Glutamatergic neuron (in vitro differentiated cells): Measurements from ENCODE around the gene AK8. TPM values are rescaled to one million over a fixed set of nuclear protein-coding genes. Genes with fewer than 3 reads are reported as not detected.

ENCODE experiments used
- DNase-seq: peaks from one replicate; pipeline ENCODE4 v3.0.0; 2022
- H3K27ac Mint-ChIP-seq: one replicate; pipeline ENCODE4 v1.8.0; 2020; ENCODE audit warnings: mild to moderate bottlenecking, mixed read lengths, inconsistent platforms; ENCODE audit not compliant: unreplicated experiment
- H3K27me3 Mint-ChIP-seq: one replicate; pipeline ENCODE4 v1.8.0; 2020; ENCODE audit warnings: mild to moderate bottlenecking, moderate library complexity, mixed read lengths, inconsistent platforms; ENCODE audit not compliant: unreplicated experiment
- H3K36me3 Mint-ChIP-seq: one replicate; pipeline ENCODE4 v1.8.0; 2020; ENCODE audit warnings: mild to moderate bottlenecking, mixed read lengths, inconsistent platforms; ENCODE audit not compliant: unreplicated experiment
- H3K4me1 Mint-ChIP-seq: one replicate; pipeline ENCODE4 v1.8.0; 2020; ENCODE audit warnings: mild to moderate bottlenecking, low read depth, mixed read lengths, inconsistent platforms; ENCODE audit not compliant: unreplicated experiment
- H3K4me3 Mint-ChIP-seq: one replicate; pipeline ENCODE4 v1.8.0; 2020; ENCODE audit warnings: mild to moderate bottlenecking, mixed read lengths, inconsistent platforms; ENCODE audit not compliant: unreplicated experiment
- H3K9me3 Mint-ChIP-seq: one replicate; pipeline ENCODE4 v1.8.0; 2020; ENCODE audit warnings: mild to moderate bottlenecking, moderate library complexity, mixed read lengths, inconsistent platforms; ENCODE audit not compliant: unreplicated experiment
- CTCF ChIP-seq: fragments of 200-600 bp; sonication (generic); IDR thresholded peaks from one replicate; pipeline ENCODE4 v1.5.0; 2021; ENCODE audit not compliant: partially characterized antibody, unreplicated experiment
- total RNA-seq: library from RNA; stranded (reverse); fragmentation: NEBNext Ultra II Directional; extraction: Animal tissue kit (Norgen Biotek cat#: 25700); gene quantifications from one replicate; pipeline ENCODE4 v1.2.1, GENCODE V29; 2021; ENCODE audit not compliant: unreplicated experiment

Gene AK8
- total RNA-seq, 1 donor from 2014 or later: 0.44 TPM

GRCh38 chr9:132888151-132888550 is 10.1 kb upstream of the AK8 start:
- H3K27ac Mint-ChIP-seq: no peak overlapping the region
- peaks cover 2% of the 10 kb centered on the region for H3K9me3 Mint-ChIP-seq
- no peak overlapping the region for H3K4me3 Mint-ChIP-seq
- peaks cover 3% of the 10 kb centered on the region for H3K27me3 Mint-ChIP-seq
- H3K4me1 Mint-ChIP-seq: no peaks in the 10 kb centered on the region
- no peak for TF ChIP-seq CTCF
- no peak for DNase-seq
- H3K36me3 Mint-ChIP-seq: peaks cover 9% of the 10 kb centered on the region

GRCh38 chr9:132887181-132888120 is 9.4 kb upstream of the AK8 start:
- Mint-ChIP-seq H3K4me1 (no peaks in the 10 kb centered on the region), H3K36me3 (peaks cover 4% of the 10 kb centered on the region), H3K27ac (no peak overlapping the region), H3K9me3 (peaks cover 2% of the 10 kb centered on the region), H3K4me3 (no peak overlapping the region), H3K27me3 (peaks cover 3% of the 10 kb centered on the region)
- DNase-seq: no peak
- no peak for TF ChIP-seq CTCF

- Mint-ChIP-seq H3K27ac (no peak overlapping the region), H3K4me1 (no peaks in the 10 kb centered on the region), H3K27me3 (peaks cover 3% of the 10 kb centered on the region), H3K36me3 (no peaks in the 10 kb centered on the region), H3K4me3 (no peak overlapping the region), H3K9me3 (peaks cover 2% of the 10 kb centered on the region)
- no peak for TF ChIP-seq CTCF
- DNase-seq: no peak
These were observed 8.2 kb upstream of the AK8 start for GRCh38 chr9:132886334-132886725.

DNA sequence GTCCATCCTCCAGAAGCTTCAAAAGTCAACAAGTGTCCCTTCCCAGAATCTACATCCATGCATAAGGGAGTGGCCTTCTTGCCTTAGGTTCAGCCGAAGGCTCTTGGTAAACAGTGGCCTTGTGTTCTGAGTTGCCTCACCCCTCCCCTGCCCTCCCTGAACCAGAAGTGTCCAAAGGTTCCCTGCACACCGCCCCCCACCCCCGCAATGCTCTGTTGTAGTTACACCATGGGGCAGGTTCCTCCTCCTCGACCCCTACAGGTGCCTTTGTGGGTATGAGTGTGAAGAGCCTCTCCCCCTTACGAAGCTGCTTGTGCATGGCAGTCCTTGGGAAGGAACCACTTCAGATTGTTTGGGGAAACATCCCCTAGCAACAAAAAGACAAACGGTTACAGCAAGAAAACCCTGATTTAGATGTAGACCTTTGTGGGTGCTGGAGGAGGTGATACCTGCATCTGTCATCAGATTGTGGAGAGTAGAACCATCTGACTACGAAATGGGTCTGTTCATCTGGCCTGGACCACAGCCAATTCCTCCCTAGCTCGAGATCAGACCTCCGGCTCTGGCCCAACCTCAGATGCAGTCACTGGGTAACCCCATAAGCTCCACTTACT is 7.7 kb upstream of the AK8 start:
- H3K4me3 Mint-ChIP-seq: no peak overlapping the region
- H3K27me3 Mint-ChIP-seq: peaks cover 3% of the 10 kb centered on the region
- no peak for TF ChIP-seq CTCF
- no peak for DNase-seq
- no peaks in the 10 kb centered on the region for H3K36me3 Mint-ChIP-seq
- H3K4me1 Mint-ChIP-seq: no peaks in the 10 kb centered on the region
- no peak overlapping the region for H3K27ac Mint-ChIP-seq
- H3K9me3 Mint-ChIP-seq: peaks cover 2% of the 10 kb centered on the region
